GM12878 (cell line): Measurements from ENCODE around the gene RPSA.

ENCODE experiments used
- HDAC6 ChIP-seq: fragments of 200-600 bp; sonication (generic); IDR thresholded peaks from one replicate; pipeline ENCODE4 v1.8.0; 2017; ENCODE audit warnings: antibody characterized with exemption; ENCODE audit not compliant: unreplicated experiment
- HDGF ChIP-seq: fragments of 450-650 bp; IDR thresholded peaks from 2 replicates; pipeline ENCODE4 v1.6.1; 2016; ENCODE audit warnings: antibody characterized with exemption
- IKZF2 ChIP-seq, 2 experiments: fragments of 450-650 bp; IDR thresholded peaks; 2 replicates each; pipeline ENCODE4 v1.6.1; 2017; ENCODE audit warnings: mild to moderate bottlenecking in 2 of 2, moderate library complexity in 2 of 2
- MYC ChIP-seq: IDR thresholded peaks from 2 replicates; pipeline ENCODE4 v1.6.1; 2011; ENCODE audit warnings: mild to moderate bottlenecking, low read length, moderate library complexity, inconsistent platforms; ENCODE audit not compliant: insufficient read depth, insufficient replicate concordance, insufficient read length, severe bottlenecking
- POLR2A ChIP-seq: IDR thresholded peaks from 2 replicates; pipeline ENCODE4 v1.6.1; 2011; ENCODE audit warnings: low read depth, mild to moderate bottlenecking, low read length
- POLR2AphosphoS5 ChIP-seq: IDR thresholded peaks from 2 replicates; pipeline ENCODE4 v1.6.1; 2011; ENCODE audit warnings: mild to moderate bottlenecking, low read length, inconsistent platforms
- SMC3 ChIP-seq: IDR thresholded peaks from 2 replicates; pipeline ENCODE4 v1.6.1; 2011; ENCODE audit warnings: low read length, improper control_type of control experiment, borderline replicate concordance
- TF ChIP-seq, protein P1 (sequence below), 3 experiments: IDR thresholded peaks in 2 of 3; conservative IDR thresholded peaks in 1 of 3; 2 replicates each; pipeline ENCODE4 v1.5.1; 2011; ENCODE audit warnings: low read depth in 3 of 3, low read length in 3 of 3, mild to moderate bottlenecking in 3 of 3, control low read depth in 2 of 3, moderate library complexity in 2 of 3, inconsistent platforms in 1 of 3, mixed read lengths in 1 of 3; ENCODE audit not compliant: control insufficient read depth in 2 of 3, insufficient read depth in 1 of 3; ENCODE audit errors: extremely low read depth in 1 of 3
- TF ChIP-seq, protein P2 (sequence below): IDR thresholded peaks from 2 replicates; pipeline ENCODE4 v1.6.1; 2011; ENCODE audit warnings: low read depth, low read length, improper control_type of control experiment, borderline replicate concordance
- TF ChIP-seq, protein P3 (sequence below): IDR thresholded peaks from 2 replicates; pipeline ENCODE4 v1.6.1; 2011; ENCODE audit warnings: borderline replicate concordance, low read depth, mild to moderate bottlenecking, moderate library complexity, mixed read lengths, low read length; ENCODE audit not compliant: insufficient read depth; ENCODE audit errors: extremely low read length

DNA sequence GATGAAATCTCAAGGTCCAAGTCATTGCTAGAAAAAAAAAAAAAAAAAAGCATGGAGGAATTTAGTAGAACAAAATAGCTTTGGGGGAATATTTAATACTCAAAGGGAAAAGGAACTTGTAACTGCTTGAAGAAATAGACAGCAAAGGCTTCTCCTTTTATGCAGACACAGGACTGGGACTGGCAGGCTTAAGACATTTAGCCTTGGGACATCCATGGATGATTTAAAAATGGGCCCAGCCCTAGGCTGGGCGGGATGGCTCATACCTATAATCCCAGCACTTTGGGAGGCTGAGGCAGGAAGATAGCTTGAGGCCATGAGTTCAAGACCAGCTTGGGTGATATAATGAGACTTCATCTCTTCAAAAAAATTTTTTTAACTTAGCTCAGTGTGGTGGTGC lies 19.8 kb downstream of the RPSA start:
- TF ChIP-seq, protein P1, sequence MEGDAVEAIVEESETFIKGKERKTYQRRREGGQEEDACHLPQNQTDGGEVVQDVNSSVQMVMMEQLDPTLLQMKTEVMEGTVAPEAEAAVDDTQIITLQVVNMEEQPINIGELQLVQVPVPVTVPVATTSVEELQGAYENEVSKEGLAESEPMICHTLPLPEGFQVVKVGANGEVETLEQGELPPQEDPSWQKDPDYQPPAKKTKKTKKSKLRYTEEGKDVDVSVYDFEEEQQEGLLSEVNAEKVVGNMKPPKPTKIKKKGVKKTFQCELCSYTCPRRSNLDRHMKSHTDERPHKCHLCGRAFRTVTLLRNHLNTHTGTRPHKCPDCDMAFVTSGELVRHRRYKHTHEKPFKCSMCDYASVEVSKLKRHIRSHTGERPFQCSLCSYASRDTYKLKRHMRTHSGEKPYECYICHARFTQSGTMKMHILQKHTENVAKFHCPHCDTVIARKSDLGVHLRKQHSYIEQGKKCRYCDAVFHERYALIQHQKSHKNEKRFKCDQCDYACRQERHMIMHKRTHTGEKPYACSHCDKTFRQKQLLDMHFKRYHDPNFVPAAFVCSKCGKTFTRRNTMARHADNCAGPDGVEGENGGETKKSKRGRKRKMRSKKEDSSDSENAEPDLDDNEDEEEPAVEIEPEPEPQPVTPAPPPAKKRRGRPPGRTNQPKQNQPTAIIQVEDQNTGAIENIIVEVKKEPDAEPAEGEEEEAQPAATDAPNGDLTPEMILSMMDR (IDR thresholded peaks at IDR 0.05 in 2 of 3, conservative IDR thresholded peaks at IDR 0.05 in 1 of 3; ENCODE audit: control insufficient read depth in 2 of 3, extremely low read depth in 1 of 3, insufficient read depth in 1 of 3, low read depth in 3 of 3, low read length in 3 of 3), result no peak
- no peak for TF ChIP-seq SMC3
- no peak for TF ChIP-seq IKZF2 (IDR thresholded peaks at IDR 0.05)
- no peak for TF ChIP-seq POLR2AphosphoS5
- TF ChIP-seq POLR2A, result no peak
- TF ChIP-seq MYC, result no peak
- TF ChIP-seq, protein P2, sequence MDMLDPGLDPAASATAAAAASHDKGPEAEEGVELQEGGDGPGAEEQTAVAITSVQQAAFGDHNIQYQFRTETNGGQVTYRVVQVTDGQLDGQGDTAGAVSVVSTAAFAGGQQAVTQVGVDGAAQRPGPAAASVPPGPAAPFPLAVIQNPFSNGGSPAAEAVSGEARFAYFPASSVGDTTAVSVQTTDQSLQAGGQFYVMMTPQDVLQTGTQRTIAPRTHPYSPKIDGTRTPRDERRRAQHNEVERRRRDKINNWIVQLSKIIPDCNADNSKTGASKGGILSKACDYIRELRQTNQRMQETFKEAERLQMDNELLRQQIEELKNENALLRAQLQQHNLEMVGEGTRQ, result no peak
- no peak for TF ChIP-seq HDGF
- TF ChIP-seq, protein P3, sequence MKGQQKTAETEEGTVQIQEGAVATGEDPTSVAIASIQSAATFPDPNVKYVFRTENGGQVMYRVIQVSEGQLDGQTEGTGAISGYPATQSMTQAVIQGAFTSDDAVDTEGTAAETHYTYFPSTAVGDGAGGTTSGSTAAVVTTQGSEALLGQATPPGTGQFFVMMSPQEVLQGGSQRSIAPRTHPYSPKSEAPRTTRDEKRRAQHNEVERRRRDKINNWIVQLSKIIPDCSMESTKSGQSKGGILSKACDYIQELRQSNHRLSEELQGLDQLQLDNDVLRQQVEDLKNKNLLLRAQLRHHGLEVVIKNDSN, result no peak
- no peak for TF ChIP-seq HDAC6
